ENCODE measurements around the gene GSTM5. TPM values are rescaled to one million over a fixed set of nuclear protein-coding genes. Genes with fewer than 3 reads are reported as not detected.

The GSTM5 gene
- total and polyA plus RNA-seq, 2 of the 8 experiments (the other 6 are each of a cell fraction or from before 2014, with no cell fraction given) = 0.24 to 0.89 TPM

GRCh38 chr1:109756848-109757521, 44.9 kb downstream of the GSTM5 start:
- no peak overlapping the region for H4K91ac ChIP-seq (replicated peaks; ENCODE audit: insufficient read length, low read length)
- CTCF ChIA-PET (ENCODE audit: partially characterized antibody) = interaction anchor here (0.6 to 1.9 kb wide), 6 partner anchors 8 to 117 kb away, joined by 3 to 8 read pairs (median 3); no protein-coding TSS in a partner anchor
- WGBS, 2 experiments (ENCODE audit: extremely low coverage in 1 of 2, insufficient coverage in 1 of 2, insufficient read length in 1 of 2, insufficient replicate concordance in 2 of 2, low coverage in 1 of 2, low lambda C conversion rate in 2 of 2, missing lambda C conversion rate in 1 of 2) = 86% methylated on average over 6 of the region's 7 CpGs; no CpG with 5 or more reads in 1 of the 2 experiments
- H3K23ac ChIP-seq (ENCODE audit: insufficient read length) = no peak overlapping the region
- no peaks in the 10 kb centered on the region for H3K27me3 ChIP-seq (replicated peaks in 1 of 4; ENCODE audit: control insufficient read depth in 3 of 4, extremely low read depth in 1 of 4, insufficient read depth in 3 of 4, low read length in 3 of 4)
- no peak overlapping the region for H2BK12ac ChIP-seq (ENCODE audit: low read depth, low read length)
- H3K4ac ChIP-seq (replicated peaks; ENCODE audit: insufficient read length, low read depth, low read length) = no peak overlapping the region
- no peaks in the 10 kb centered on the region for H3K4me1 ChIP-seq (replicated peaks in 1 of 4; ENCODE audit: control insufficient read depth in 3 of 4, insufficient read depth in 4 of 4, low read length in 3 of 4)
- TF ChIP-seq NRF1 (IDR thresholded peaks at IDR 0.05; ENCODE audit: low read depth, low read length) (no peak), RNF2 (IDR thresholded peaks at IDR 0.05; ENCODE audit: borderline replicate concordance, low read depth, low read length, missing control alignments, poor library complexity, severe bottlenecking) (no peak), SP2 (IDR thresholded peaks at IDR 0.05; ENCODE audit: low read length) (no peak), MAFK (IDR thresholded peaks at IDR 0.05; ENCODE audit: low read depth, low read length) (no peak), SP1 (IDR thresholded peaks at IDR 0.05; ENCODE audit: low read depth, low read length) (no peak), ATF2 (IDR thresholded peaks at IDR 0.05; ENCODE audit: low read length) (no peak), TAF1 (IDR thresholded peaks at IDR 0.05; ENCODE audit: low read depth, low read length) (no peak)
- no peaks in the 10 kb centered on the region for H3K79me2 ChIP-seq (ENCODE audit: control insufficient read depth in 1 of 2, insufficient read depth in 2 of 2, low read length in 2 of 2)
- no peak overlapping the region for H2BK120ac ChIP-seq (replicated peaks; ENCODE audit: low read depth, low read length)
- H3K4me2 ChIP-seq (ENCODE audit: insufficient read depth in 1 of 2, low read depth in 2 of 2, low read length in 2 of 2) = no peak overlapping the region
- no peaks in the 10 kb centered on the region for H3K36me3 ChIP-seq (ENCODE audit: control insufficient read depth in 2 of 4, insufficient read depth in 4 of 4, low read length in 3 of 4)
- no peak for FAIRE-seq
- no peak overlapping the region for H2BK15ac ChIP-seq (ENCODE audit: low read length)
- H2BK20ac ChIP-seq (ENCODE audit: low read length) = no peak overlapping the region
- no peak overlapping the region for H2AK5ac ChIP-seq (ENCODE audit: low read depth, low read length)
- no peaks in the 10 kb centered on the region for H3K23me2 ChIP-seq (ENCODE audit: low read depth, low read length)
- no peak overlapping the region for H3K18ac ChIP-seq (ENCODE audit: extremely low read depth, low read length)
- H3K79me1 ChIP-seq (ENCODE audit: low read depth, low read length) = no peaks in the 10 kb centered on the region
- H4K8ac ChIP-seq (ENCODE audit: extremely low read depth, insufficient read depth, low read length) = no peak overlapping the region
- POLR2A ChIA-PET (ENCODE audit: partially characterized antibody) = interaction anchor here (1.4 kb wide), 1 partner anchor 209 kb away, joined by 3 read pairs; the partner anchor contains the start of gene GNAI3
- no peak overlapping the region for H3K14ac ChIP-seq (ENCODE audit: insufficient read length)
- no peak overlapping the region for H4K5ac ChIP-seq (ENCODE audit: insufficient read length, low read depth, low read length)
- H2AFZ ChIP-seq (ENCODE audit: low read length) = no peak overlapping the region
- H3K56ac ChIP-seq (replicated peaks; ENCODE audit: insufficient read length, low read depth, low read length) = no peak overlapping the region
- H3K27ac ChIP-seq (ENCODE audit: low read depth, low read length) = no peak overlapping the region
- no peak overlapping the region for H3K4me3 ChIP-seq (ENCODE audit: extremely low read depth in 1 of 4, insufficient read depth in 2 of 4, low read depth in 3 of 4, low read length in 4 of 4)
- H3K9ac ChIP-seq (replicated peaks in 1 of 4; ENCODE audit: extremely low read depth in 1 of 4, low read depth in 3 of 4, low read length in 3 of 4) = no peak overlapping the region
- no peak overlapping the region for H2BK5ac ChIP-seq (ENCODE audit: low read depth, low read length)
- H4K20me1 ChIP-seq (replicated peaks in 1 of 2; ENCODE audit: control insufficient read depth in 1 of 2, insufficient read depth in 2 of 2, low read length in 2 of 2) = no peaks in the 10 kb centered on the region
- H3K9me3 ChIP-seq (ENCODE audit: insufficient read depth in 2 of 2, low read depth in 1 of 2, low read length in 1 of 2) = no peaks in the 10 kb centered on the region
- peak in 1 of 2 experiments; percentile 32 for DNase-seq (ENCODE audit: low read depth in 1 of 2, low spot score in 2 of 2)

Data from H1 (cell line).